IPS DF 19.7 (cell line): ENCODE results near the gene NFATC2IP.
A peak's percentile ranks its signal among the peaks of the same experiment; 100 is the strongest.

Source experiments
- DNase-seq: peaks from one replicate; pipeline ENCODE4 v3.0.0-alpha.2; 2013; ENCODE audit warnings: low read depth, low spot score

NFATC2IP gene

GRCh38 chr16:28950648-28951409 is at the start of gene NFATC2IP:
NFATC2IP (plus strand) TSS chr16:28950937; CDS start chr16:28951012, 75 bp downstream.
- DNase-seq, result peak; percentile 99

DNA sequence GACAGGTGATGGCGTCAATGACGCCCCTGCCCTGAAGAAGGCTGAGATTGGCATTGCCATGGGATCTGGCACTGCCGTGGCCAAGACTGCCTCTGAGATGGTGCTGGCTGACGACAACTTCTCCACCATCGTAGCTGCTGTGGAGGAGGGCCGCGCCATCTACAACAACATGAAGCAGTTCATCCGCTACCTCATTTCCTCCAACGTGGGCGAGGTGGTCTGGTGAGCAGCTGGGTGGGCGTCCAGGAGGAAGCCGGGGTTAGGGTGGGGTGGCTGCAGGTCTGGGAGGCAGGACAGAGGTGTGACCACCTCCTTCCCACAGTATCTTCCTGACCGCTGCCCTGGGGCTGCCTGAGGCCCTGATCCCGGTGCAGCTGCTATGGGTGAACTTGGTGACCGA is 48.9 kb upstream of the NFATC2IP start:
- no peak for DNase-seq

- DNase-seq, result no peak
These were observed 47.8 kb upstream of the NFATC2IP start for GRCh38 chr16:28902909-28903308.

- no peak for DNase-seq
These were observed 47.2 kb upstream of the NFATC2IP start for GRCh38 chr16:28903344-28904042.

GRCh38 chr16:28904363-28904762 is 46.4 kb upstream of the NFATC2IP start:
- no peak for DNase-seq

DNA sequence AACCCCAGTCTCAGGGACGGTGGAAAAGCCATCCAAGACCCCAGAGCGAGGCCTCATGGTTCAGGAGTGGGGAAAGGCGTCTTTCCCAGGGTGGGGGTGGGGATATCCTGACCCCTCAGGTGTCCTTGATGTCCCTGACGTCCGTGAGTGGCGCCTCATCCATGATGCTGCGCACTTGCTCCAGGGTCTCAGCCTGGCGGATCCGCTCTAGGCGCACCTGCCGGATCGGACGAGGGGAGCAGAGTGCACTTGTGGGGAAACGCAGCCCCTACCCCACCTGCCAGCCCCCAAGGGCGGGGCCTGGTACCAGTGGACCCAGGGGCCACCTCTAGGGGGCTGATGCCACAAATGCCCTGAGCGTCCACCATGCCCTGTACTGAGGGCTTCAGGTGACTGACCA is 45.9 kb upstream of the NFATC2IP start:
- no peak for DNase-seq

DNA sequence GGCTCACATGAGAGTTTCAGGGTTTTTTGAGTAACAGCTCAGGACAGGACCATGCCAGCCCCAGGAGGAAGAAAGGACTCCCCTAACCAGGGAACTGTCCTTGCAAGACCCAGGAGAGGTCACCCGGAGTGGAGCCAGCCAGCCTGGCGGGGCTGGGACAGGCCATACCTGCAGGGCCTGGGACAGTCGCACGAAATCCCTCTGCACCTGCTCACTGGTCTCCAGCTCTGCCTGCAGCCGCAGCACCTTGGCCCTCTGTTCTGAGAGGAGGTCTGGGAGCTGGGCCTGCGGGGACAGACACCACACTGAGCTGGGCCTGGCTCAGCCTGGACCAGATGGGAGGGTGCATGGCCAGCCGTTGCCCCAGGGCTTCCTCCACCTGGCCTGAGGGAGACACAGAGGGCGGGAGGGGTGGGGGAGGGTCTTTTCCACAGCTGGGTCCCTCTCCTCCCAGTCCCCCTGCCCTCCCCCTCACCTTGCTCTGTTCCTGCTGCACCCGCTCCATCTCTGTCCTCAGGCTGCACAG is 45.4 kb upstream of the NFATC2IP start:
- DNase-seq, result no peak

- DNase-seq, result no peak
These were observed 44.9 kb upstream of the NFATC2IP start for GRCh38 chr16:28905800-28906372.

- DNase-seq, result no peak
These were observed 40.4 kb upstream of the NFATC2IP start for GRCh38 chr16:28910086-28911031.

DNA sequence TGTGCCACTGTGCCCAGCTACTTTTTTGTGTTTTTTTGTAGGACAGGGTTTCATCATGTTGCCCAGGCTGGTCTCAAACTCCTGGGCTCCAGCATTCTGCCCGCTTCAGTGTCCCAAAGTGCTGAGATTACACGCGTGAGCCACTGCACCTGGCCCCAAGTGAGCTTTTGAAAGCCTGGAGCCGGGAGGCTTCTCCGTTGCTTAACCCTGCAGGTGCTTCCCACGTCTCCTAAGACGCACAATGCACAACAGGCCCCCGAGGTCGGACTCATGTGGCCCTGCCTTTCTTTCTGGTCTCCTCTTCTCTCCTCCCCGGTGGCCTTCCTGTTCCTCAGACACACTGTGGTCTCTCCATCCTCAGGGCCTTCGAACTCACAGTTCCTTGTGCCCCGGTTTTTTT is 38.2 kb upstream of the NFATC2IP start:
- DNase-seq, result no peak

DNA sequence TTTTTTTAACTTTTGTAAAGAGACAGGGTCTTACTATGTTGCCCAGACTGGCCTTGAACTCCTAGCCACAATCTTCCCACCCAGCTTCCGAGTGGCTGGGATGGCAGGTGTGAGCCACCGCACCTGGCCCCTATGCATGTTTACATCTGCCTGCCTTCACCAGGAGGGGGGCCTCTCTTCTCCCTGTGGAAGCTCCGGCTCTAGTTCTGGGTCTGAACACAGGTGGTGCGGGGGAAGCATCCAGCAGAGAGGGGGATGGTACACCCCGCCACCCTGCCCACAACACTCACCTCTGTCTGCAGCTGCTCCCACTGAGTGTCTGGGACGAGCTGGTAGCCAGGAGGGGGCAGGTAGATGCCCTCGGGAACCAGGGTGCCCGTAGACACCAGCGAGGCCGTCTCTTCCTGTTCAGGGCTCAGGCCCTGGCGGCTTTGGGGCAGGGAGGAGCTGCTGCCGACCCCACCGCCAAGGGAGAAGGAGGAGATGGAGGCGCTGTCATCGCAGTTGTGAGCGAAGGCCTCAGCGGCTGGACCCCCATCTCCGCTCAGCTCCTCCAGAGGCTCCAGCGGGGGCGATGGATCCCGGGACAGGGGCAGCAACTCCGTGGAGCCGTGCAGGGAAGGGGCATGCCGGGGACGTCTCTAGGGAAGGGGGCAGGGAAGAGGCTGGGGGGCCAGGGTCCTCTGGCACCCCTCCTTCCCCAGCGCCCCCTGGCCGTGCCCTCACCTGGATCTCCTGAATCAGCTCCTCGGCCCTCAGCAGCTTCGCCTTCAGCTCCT is 36.6 kb upstream of the NFATC2IP start:
- DNase-seq, result no peak

DNA sequence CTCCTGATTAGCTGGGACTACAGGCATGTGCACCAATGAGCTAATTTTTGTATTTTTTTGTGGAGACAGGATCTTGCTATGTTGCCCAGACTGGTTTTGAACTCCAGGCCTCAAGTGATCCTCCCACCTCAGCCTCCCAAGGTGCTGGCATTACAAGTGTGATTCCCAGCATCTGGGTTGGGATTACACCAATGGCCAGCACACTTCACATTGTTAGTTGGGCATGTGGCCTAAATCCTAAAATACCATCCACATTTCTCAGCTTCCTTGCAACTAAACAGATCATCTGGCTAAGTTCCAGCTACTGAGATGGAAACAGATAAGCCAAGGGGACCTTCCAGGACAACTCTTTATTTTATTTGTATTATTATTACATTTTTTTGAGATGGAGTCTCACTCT is 35.6 kb upstream of the NFATC2IP start:
- DNase-seq, result no peak

- no peak for DNase-seq
These were observed 33.6 kb upstream of the NFATC2IP start for GRCh38 chr16:28917095-28917494.

DNA sequence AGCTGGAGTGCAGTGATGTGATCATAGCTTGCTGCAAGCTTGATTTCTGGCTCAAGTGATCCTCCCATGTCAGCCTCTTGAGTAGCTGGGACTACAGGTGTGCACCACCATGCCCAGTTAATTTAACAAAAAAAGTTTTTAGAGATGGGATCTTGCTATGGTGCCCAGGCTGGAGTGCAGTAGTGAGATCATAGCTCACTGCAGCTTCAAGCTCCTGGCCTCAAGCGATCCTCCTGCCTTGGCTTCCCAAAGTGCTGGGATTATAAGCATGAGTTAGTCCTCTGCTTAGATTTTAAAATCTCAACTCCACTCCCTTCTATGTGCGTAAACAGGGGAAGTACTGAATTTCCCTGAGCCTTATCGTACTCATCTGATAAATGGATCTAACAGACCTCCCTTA is 32.0 kb upstream of the NFATC2IP start:
- no peak for DNase-seq

GRCh38 chr16:28923231-28923587 is 27.5 kb upstream of the NFATC2IP start:
- DNase-seq, result no peak

DNA sequence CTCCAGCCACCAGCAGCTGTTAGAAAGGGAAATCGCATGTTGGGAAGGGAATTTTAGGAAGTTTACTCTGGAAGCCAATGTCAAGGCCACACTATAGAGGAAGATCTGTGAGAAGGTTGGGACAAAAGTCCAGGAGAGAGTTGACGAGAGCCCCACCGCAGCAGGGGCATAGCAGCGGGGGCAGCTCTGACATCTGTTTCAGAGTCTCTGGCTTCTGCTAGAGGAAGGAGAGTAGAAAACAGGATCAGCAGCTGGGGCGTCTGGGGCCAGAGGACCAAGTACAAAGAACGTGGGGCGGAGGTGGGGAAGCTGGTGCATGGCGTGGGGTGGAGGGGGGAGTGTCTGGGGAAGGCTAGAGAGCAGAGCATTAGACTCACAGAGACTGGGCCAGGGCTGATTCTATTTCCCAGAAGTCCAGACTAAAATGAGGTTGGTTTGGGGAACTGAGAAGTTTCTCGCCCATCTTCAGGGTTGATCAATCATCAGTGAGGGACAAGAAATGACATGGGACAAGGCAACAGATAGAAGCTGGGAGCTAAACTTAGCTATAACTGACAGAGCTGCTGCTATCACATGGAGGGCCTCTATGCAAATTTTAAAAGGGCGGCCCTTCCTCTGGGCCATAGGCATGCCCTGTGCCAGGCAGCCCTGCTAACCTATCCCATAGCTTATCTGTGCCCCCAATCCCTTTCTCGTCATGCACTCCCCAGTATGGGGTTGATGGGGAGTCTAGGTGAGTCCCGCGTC is 26.9 kb upstream of the NFATC2IP start:
- DNase-seq, result no peak

- no peak for DNase-seq
These were observed 26.4 kb upstream of the NFATC2IP start for GRCh38 chr16:28924399-28924761.

- DNase-seq, result peak; percentile 64
These were observed 25.9 kb upstream of the NFATC2IP start, which contains the start of gene RABEP2 for GRCh38 chr16:28924762-28925385. RABEP2 (minus strand) TSS chr16:28925238; CDS start chr16:28925163, 75 bp downstream.

DNA sequence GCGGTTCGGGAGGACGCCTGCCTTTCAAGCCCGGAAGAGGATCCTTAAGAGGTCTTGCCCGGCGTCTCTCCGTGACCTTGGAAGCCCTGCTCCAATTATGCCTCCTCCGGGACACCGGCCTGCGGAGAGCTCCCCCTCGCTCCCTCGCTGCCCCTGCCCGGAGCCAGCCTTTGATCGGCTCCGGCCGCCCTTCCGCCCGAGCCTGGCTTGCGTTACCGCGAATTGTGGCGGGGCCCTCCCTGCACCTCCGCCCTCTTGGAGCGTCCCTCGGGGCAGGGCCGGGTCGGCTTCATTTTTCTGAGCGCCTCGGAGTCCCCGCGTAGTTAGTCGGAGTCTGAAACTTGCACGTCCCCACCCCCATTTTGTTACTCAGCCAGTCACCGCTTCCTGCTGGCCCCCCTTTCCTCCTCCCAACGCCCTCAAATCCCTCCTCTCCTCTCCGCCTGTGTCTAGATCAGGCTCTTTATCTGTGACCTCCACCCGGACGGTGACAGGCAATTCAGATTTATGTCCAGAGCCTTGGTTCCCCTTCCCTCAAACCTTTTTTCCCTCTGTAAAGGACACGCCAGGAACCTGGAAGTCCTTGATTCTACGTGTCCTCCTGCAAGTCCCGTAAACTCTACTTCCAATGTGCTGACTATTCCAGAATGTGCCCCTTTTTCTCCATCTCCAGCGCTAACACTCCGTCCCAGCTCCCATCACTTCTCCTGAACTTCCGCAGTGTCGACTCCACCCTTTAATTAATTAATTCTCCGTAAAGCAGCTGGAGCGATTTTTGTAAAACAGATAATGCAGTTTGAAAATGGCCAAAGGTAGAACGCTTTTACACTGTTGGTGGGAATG is 25.1 kb upstream of the NFATC2IP start:
- no peak for DNase-seq
